ENCODE data around the gene PLS3. TPM values are rescaled to one million over a fixed set of nuclear protein-coding genes. Genes with fewer than 3 reads are reported as not detected.

Gene PLS3
- total and polyA plus RNA-seq, 2 donors (not counting 3 experiments of a cell fraction or from before 2014, with no cell fraction given) = 120 to 329 TPM

DNA sequence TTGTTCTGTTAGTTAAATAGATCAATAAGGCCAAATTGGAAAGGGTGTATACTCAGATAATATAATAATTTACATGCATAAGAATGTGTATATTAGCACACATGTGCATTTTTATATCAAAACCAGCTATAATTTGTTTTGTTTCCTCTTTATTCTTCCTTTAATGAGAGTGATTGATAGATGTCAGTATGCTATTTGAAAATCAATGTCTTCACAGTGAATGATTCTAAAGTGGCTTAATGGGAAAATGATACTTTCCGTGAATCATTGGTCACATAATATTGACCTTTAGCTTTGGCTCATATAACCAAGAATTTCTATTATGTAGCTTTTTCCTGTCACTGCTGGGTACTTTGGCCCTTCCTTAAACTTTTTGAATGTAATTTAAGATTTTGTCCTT lies 48.6 kb downstream of the PLS3 start:
- H3K4me2 ChIP-seq (ENCODE audit: insufficient read depth, low read length) = no peak overlapping the region
- no peaks in the 10 kb centered on the region for H3K9me3 ChIP-seq (replicated peaks; ENCODE audit: control insufficient read depth, insufficient read depth, low read length)
- no peak overlapping the region for H3K4me3 ChIP-seq (replicated peaks in 1 of 3; ENCODE audit: insufficient read depth in 1 of 3, low read depth in 1 of 3, low read length in 3 of 3)
- peaks cover 0 to 4% of the 10 kb centered on the region in 2 experiments for H3K36me3 ChIP-seq (ENCODE audit: control insufficient read depth in 2 of 2, extremely low read depth in 1 of 2, insufficient read depth in 2 of 2, low read length in 2 of 2)
- BruUV-seq (replicated peaks) = no TSS peak
- TF ChIP-seq GATA2 (IDR thresholded peaks at IDR 0.05; ENCODE audit: insufficient read depth, insufficient read length, low read depth, low read length) = no peak
- no peak for TF ChIP-seq POLR2AphosphoS5 (IDR thresholded peaks at IDR 0.05; ENCODE audit: insufficient read depth, low read depth, low read length)
- TF ChIP-seq FOS (IDR thresholded peaks at IDR 0.05; ENCODE audit: borderline replicate concordance, insufficient read depth, low read length) = no peak
- POLR2A ChIA-PET = no interaction called here
- H4K20me1 ChIP-seq (replicated peaks; ENCODE audit: control insufficient read depth, extremely low read depth, insufficient read depth, low read length) = no peaks in the 10 kb centered on the region
- intact Hi-C loops (cut with micrococcal nuclease) = no loop called here
- no peaks in the 10 kb centered on the region for H3K27me3 ChIP-seq (ENCODE audit: control insufficient read depth in 2 of 2, insufficient read depth in 2 of 2, low read length in 2 of 2)
- H3K79me2 ChIP-seq (ENCODE audit: control insufficient read depth, insufficient read depth, low read length) = peaks cover 65% of the 10 kb centered on the region
- dilution Hi-C loops (cut with MboI; ENCODE audit: extremely low pct_ligation_motif_present, low sequenced_read_pairs) = no loop called here
- DNase-seq (ENCODE audit: low read depth, low spot score) = peak; percentile 17
- H3K9me1 ChIP-seq (replicated peaks; ENCODE audit: control insufficient read depth, extremely low read depth, insufficient read depth, low read length) = no peaks in the 10 kb centered on the region
- CTCF ChIA-PET = interaction anchor here (1.0 kb wide), 1 partner anchor 15 kb away, joined by 3 read pairs; no protein-coding TSS in a partner anchor
- H3K27ac ChIP-seq (ENCODE audit: insufficient read depth, low read depth, low read length) = no peak overlapping the region
- peak; percentile 49 for FAIRE-seq
- H3K4me1 ChIP-seq (ENCODE audit: control insufficient read depth, extremely low read depth, insufficient read depth, low read length) = peaks cover 10% of the 10 kb centered on the region
- H2AFZ ChIP-seq (ENCODE audit: low read depth, low read length) = no peak overlapping the region
- H3K9ac ChIP-seq (replicated peaks; ENCODE audit: extremely low read depth, insufficient read depth, low read length) = no peak overlapping the region

DNA sequence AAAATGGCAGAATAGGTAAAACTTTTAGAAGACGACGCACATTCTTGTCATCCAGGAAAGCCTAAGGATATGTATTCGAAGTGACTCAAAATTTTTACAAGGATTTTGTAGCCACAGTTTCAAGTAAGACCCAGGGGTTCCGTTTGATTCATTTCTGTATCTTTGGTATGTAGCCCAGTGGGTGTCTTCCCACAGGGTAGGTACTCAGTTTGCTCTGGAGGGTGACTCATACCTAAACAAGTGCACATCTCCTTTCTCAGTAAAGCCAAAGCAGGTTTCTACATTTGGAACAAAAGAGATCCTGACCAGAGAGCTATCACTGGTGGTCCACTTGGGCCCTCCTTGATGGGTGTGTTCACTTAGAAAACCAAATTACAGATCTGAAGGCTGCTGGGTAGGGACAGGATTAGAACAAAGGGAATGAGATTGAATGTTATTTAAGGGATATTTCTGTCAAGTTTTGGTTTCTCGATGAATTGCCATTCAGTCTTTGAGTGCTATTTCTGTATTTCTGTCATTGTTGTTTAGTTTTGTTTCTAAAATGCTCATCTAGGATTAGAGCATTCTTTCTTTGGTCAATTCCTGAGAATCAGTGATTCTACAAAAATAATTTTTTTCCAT lies 56.1 kb downstream of the PLS3 start:
- H3K4me3 ChIP-seq (replicated peaks in 1 of 3; ENCODE audit: insufficient read depth in 1 of 3, low read depth in 1 of 3, low read length in 3 of 3) = no peak overlapping the region
- H3K27me3 ChIP-seq (ENCODE audit: control insufficient read depth in 2 of 2, insufficient read depth in 2 of 2, low read length in 2 of 2) = no peaks in the 10 kb centered on the region
- BruUV-seq (replicated peaks) = no TSS peak
- H3K9me3 ChIP-seq (replicated peaks; ENCODE audit: control insufficient read depth, insufficient read depth, low read length) = no peaks in the 10 kb centered on the region
- ChIA-PET CTCF (no interaction called here), POLR2A (no interaction called here)
- peak; percentile 49 for DNase-seq (ENCODE audit: low read depth, low spot score)
- H2AFZ ChIP-seq (ENCODE audit: low read depth, low read length) = no peak overlapping the region
- H3K4me2 ChIP-seq (ENCODE audit: insufficient read depth, low read length) = peak overlapping the region; percentile 19
- TF ChIP-seq FOS (IDR thresholded peaks at IDR 0.05; ENCODE audit: borderline replicate concordance, insufficient read depth, low read length) (peak; percentile 46), EZH2 (IDR thresholded peaks at IDR 0.05; ENCODE audit: borderline replicate concordance, low read depth, low read length, severe bottlenecking) (no peak), JUN (IDR thresholded peaks at IDR 0.05; ENCODE audit: borderline replicate concordance, insufficient read depth, insufficient read length, low read depth) (peak; percentile 27)
- peak; percentile 54 for FAIRE-seq
- H3K9me1 ChIP-seq (replicated peaks; ENCODE audit: control insufficient read depth, extremely low read depth, insufficient read depth, low read length) = no peaks in the 10 kb centered on the region
- H3K79me2 ChIP-seq (ENCODE audit: control insufficient read depth, insufficient read depth, low read length) = peaks cover 71% of the 10 kb centered on the region
- peaks cover 0 to 2% of the 10 kb centered on the region in 2 experiments for H3K36me3 ChIP-seq (ENCODE audit: control insufficient read depth in 2 of 2, extremely low read depth in 1 of 2, insufficient read depth in 2 of 2, low read length in 2 of 2)
- no peak overlapping the region for H3K27ac ChIP-seq (ENCODE audit: insufficient read depth, low read depth, low read length)
- intact Hi-C loops (cut with micrococcal nuclease) = no loop called here
- H3K9ac ChIP-seq (replicated peaks; ENCODE audit: extremely low read depth, insufficient read depth, low read length) = no peak overlapping the region
- no peaks in the 10 kb centered on the region for H4K20me1 ChIP-seq (replicated peaks; ENCODE audit: control insufficient read depth, extremely low read depth, insufficient read depth, low read length)
- dilution Hi-C loops (cut with MboI; ENCODE audit: extremely low pct_ligation_motif_present, low sequenced_read_pairs) = no loop called here
- peaks cover 33% of the 10 kb centered on the region for H3K4me1 ChIP-seq (ENCODE audit: control insufficient read depth, extremely low read depth, insufficient read depth, low read length)
